ENCODE measurements around the gene VPS13D.
"Not testable (repeated sequence)": the region's sequence is repeated elsewhere in the genome, so short reads cannot be mapped to it uniquely, and the experiment has no call there.

VPS13D gene

DNA sequence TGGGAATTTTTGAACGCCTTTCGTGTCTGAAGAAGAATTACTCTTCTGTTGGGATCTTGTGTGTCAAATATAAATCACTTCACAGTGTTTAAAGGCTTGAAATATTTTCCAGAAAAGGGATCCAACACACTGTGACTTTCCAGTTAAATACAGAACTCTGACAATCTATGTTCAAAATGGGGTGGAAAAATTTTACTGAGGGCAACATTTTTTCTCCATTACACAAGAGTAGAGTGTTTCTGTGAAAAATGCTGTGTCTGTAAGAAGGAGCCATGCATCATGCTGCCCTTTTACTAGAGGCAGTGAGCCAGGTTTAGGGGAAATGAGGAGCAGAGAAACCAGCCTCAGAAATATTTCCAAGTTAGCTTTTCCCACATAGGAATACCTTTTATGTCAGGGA, 86.5 kb downstream of the VPS13D start:
- H3K27me3 ChIP-seq (replicated peaks; ENCODE audit: insufficient read depth, low read length): no peaks in the 10 kb centered on the region
- no peaks in the 10 kb centered on the region for H3K36me3 ChIP-seq (replicated peaks; ENCODE audit: insufficient read depth, low read length)
- H3K4me1 ChIP-seq (ENCODE audit: low read length): no peaks in the 10 kb centered on the region
- no peak overlapping the region for H2AFZ ChIP-seq (ENCODE audit: low read length)
- H3K9me3 ChIP-seq (replicated peaks; ENCODE audit: insufficient read depth, low read length): no peaks in the 10 kb centered on the region
- H3K27ac ChIP-seq (ENCODE audit: low read length): no peak overlapping the region
- H3K4me2 ChIP-seq (ENCODE audit: low read depth, low read length): no peak overlapping the region
- no peaks in the 10 kb centered on the region for H3K9me2 ChIP-seq (replicated peaks; ENCODE audit: insufficient read depth, low read length)
- H3K9ac ChIP-seq (ENCODE audit: low read length): no peak overlapping the region
- no peaks in the 10 kb centered on the region for H4K20me1 ChIP-seq (ENCODE audit: insufficient read depth, low read length)
- H3K79me2 ChIP-seq (ENCODE audit: low read length): no peaks in the 10 kb centered on the region
- H3F3A ChIP-seq (ENCODE audit: insufficient read depth, low read length): no peaks in the 10 kb centered on the region
- no peak overlapping the region for H3K4me3 ChIP-seq (ENCODE audit: low read length)
- TF ChIP-seq, protein P1, sequence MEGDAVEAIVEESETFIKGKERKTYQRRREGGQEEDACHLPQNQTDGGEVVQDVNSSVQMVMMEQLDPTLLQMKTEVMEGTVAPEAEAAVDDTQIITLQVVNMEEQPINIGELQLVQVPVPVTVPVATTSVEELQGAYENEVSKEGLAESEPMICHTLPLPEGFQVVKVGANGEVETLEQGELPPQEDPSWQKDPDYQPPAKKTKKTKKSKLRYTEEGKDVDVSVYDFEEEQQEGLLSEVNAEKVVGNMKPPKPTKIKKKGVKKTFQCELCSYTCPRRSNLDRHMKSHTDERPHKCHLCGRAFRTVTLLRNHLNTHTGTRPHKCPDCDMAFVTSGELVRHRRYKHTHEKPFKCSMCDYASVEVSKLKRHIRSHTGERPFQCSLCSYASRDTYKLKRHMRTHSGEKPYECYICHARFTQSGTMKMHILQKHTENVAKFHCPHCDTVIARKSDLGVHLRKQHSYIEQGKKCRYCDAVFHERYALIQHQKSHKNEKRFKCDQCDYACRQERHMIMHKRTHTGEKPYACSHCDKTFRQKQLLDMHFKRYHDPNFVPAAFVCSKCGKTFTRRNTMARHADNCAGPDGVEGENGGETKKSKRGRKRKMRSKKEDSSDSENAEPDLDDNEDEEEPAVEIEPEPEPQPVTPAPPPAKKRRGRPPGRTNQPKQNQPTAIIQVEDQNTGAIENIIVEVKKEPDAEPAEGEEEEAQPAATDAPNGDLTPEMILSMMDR (IDR thresholded peaks at IDR 0.05; ENCODE audit: low read length): no peak
- TF ChIP-seq EZH2 (optimal IDR thresholded peaks at IDR 0.05; ENCODE audit: low read depth, low read length) (no peak), EZH2phosphoT487 (IDR thresholded peaks at IDR 0.05; ENCODE audit: low read length) (no peak)
- no peak for DNase-seq

DNA sequence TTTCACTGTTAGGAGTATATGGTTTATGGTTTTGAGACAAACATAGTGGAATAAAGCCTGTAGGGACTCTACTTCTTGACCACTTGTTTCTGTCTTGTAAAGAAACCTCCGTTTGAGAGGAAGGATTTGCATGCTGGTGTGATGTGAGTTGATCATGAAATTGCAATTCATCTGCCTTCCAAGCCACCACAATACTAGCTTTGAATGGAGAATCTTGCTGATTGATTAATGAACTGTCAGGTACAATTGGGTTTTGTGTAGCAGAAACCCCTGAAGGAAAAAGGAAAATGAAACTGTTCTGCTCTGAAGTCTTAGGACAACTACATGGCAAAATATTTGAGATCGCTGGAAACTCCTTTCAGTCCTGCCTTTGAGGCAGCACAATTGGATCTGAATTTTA, 90.7 kb downstream of the VPS13D start:
- no peaks in the 10 kb centered on the region for H3F3A ChIP-seq (ENCODE audit: insufficient read depth, low read length)
- H3K27me3 ChIP-seq (replicated peaks; ENCODE audit: insufficient read depth, low read length): no peaks in the 10 kb centered on the region
- H4K20me1 ChIP-seq (ENCODE audit: insufficient read depth, low read length): no peaks in the 10 kb centered on the region
- no peak for DNase-seq
- H3K4me3 ChIP-seq (ENCODE audit: low read length): no peak overlapping the region
- no peaks in the 10 kb centered on the region for H3K4me1 ChIP-seq (ENCODE audit: low read length)
- no peaks in the 10 kb centered on the region for H3K9me3 ChIP-seq (replicated peaks; ENCODE audit: insufficient read depth, low read length)
- TF ChIP-seq EZH2phosphoT487 (IDR thresholded peaks at IDR 0.05; ENCODE audit: low read length) (no peak), EZH2 (optimal IDR thresholded peaks at IDR 0.05; ENCODE audit: low read depth, low read length) (no peak)
- TF ChIP-seq, protein P1 (IDR thresholded peaks at IDR 0.05; ENCODE audit: low read length): no peak
- H3K9me2 ChIP-seq (replicated peaks; ENCODE audit: insufficient read depth, low read length): no peaks in the 10 kb centered on the region
- no peak overlapping the region for H3K9ac ChIP-seq (ENCODE audit: low read length)
- H3K79me2 ChIP-seq (ENCODE audit: low read length): no peaks in the 10 kb centered on the region
- no peak overlapping the region for H3K4me2 ChIP-seq (ENCODE audit: low read depth, low read length)
- no peak overlapping the region for H3K27ac ChIP-seq (ENCODE audit: low read length)
- H3K36me3 ChIP-seq (replicated peaks; ENCODE audit: insufficient read depth, low read length): no peaks in the 10 kb centered on the region
- no peak overlapping the region for H2AFZ ChIP-seq (ENCODE audit: low read length)

DNA sequence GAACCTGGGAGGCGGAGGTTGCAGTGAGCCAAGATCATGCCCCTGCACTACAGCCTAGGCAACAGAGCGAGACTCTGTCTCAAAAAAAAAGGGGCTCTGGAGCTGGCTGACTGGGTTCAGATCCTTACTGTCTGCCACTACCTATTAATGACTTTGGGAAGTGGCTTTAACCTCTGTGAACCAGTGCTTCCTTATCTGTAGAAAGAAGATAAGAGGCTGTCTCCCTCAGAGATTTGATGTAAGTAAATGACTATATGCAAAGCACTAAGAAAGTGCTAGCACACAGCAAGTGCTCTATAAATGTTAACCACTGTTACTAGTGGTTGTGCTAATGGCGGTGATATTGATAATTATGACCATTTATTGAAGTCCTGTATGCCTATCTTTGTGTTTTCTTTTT, 94.6 kb downstream of the VPS13D start:
- TF ChIP-seq, protein P1 (IDR thresholded peaks at IDR 0.05; ENCODE audit: low read length): no peak
- TF ChIP-seq EZH2 (optimal IDR thresholded peaks at IDR 0.05; ENCODE audit: low read depth, low read length) (no peak), EZH2phosphoT487 (IDR thresholded peaks at IDR 0.05; ENCODE audit: low read length) (no peak)
- H3K27me3 ChIP-seq (replicated peaks; ENCODE audit: insufficient read depth, low read length): no peaks in the 10 kb centered on the region
- no peak for DNase-seq

DNA sequence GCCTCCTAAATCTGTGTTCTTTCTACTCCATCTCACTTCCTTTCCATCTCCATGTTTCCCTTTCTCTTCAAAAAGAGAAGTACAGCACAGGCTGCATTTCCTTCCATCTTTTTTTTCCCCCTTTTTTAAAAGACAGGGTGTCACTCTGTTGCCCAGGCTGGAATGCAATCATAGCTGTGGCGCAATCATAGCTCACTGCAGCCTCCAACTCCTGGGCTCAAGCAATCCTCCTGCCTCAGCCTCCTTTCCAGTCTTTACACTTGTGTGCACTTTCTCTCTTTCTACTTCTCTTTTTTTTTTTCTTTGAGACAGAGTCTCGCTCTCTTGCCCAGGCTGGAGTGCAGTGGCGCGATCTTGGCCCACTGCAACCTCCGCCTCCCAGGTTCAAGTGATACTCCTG, 95.1 kb downstream of the VPS13D start:
- not testable (repeated sequence) for H3K9me3 ChIP-seq (replicated peaks; ENCODE audit: insufficient read depth, low read length); H3F3A ChIP-seq (ENCODE audit: insufficient read depth, low read length); H2AFZ ChIP-seq (ENCODE audit: low read length); H3K9ac ChIP-seq (ENCODE audit: low read length); H3K4me3 ChIP-seq (ENCODE audit: low read length); H3K4me2 ChIP-seq (ENCODE audit: low read depth, low read length); H3K27ac ChIP-seq (ENCODE audit: low read length); H3K79me2 ChIP-seq (ENCODE audit: low read length); H3K36me3 ChIP-seq (replicated peaks; ENCODE audit: insufficient read depth, low read length); DNase-seq; H3K4me1 ChIP-seq (ENCODE audit: low read length); H3K9me2 ChIP-seq (replicated peaks; ENCODE audit: insufficient read depth, low read length); H4K20me1 ChIP-seq (ENCODE audit: insufficient read depth, low read length); H3K27me3 ChIP-seq (replicated peaks; ENCODE audit: insufficient read depth, low read length)

More for the DNA sequence above, 94.6 kb downstream of the VPS13D start:
- H3K79me2 ChIP-seq (ENCODE audit: low read length): no peaks in the 10 kb centered on the region
- no peaks in the 10 kb centered on the region for H4K20me1 ChIP-seq (ENCODE audit: insufficient read depth, low read length)
- H3K4me1 ChIP-seq (ENCODE audit: low read length): no peaks in the 10 kb centered on the region
- no peak overlapping the region for H3K27ac ChIP-seq (ENCODE audit: low read length)
- no peak overlapping the region for H3K4me2 ChIP-seq (ENCODE audit: low read depth, low read length)
- H3K9me3 ChIP-seq (replicated peaks; ENCODE audit: insufficient read depth, low read length): no peaks in the 10 kb centered on the region
- no peaks in the 10 kb centered on the region for H3K36me3 ChIP-seq (replicated peaks; ENCODE audit: insufficient read depth, low read length)
- H2AFZ ChIP-seq (ENCODE audit: low read length): no peak overlapping the region
- no peaks in the 10 kb centered on the region for H3F3A ChIP-seq (ENCODE audit: insufficient read depth, low read length)
- H3K9me2 ChIP-seq (replicated peaks; ENCODE audit: insufficient read depth, low read length): no peaks in the 10 kb centered on the region
- no peak overlapping the region for H3K9ac ChIP-seq (ENCODE audit: low read length)
- H3K4me3 ChIP-seq (ENCODE audit: low read length): no peak overlapping the region
